DND-41 (cell line): ENCODE measurements around the gene RPL7A.

ENCODE experiments used
- CTCF ChIP-seq: IDR thresholded peaks from 2 replicates; pipeline ENCODE4 v1.5.1; 2012; ENCODE audit warnings: borderline replicate concordance, low read length, moderate library complexity, mild to moderate bottlenecking; ENCODE audit not compliant: poor library complexity, severe bottlenecking; ENCODE audit errors: extremely low read depth
- EZH2 ChIP-seq: IDR thresholded peaks from 3 replicates; pipeline ENCODE4 v1.6.1; 2012; ENCODE audit warnings: borderline replicate concordance, low read depth, mild to moderate bottlenecking, moderate library complexity, low read length, inconsistent platforms; ENCODE audit not compliant: severe bottlenecking

- TF ChIP-seq EZH2 (no peak), CTCF (peak; percentile 6)
Measured at GRCh38 chr9:133347985-133348717, at the start of gene RPL7A, which contains the start of gene MED22.
